ENCODE results near the gene COL4A2. TPM values are rescaled to one million over a fixed set of nuclear protein-coding genes. Genes with fewer than 3 reads are reported as not detected.

The COL4A2 gene
- total RNA-seq, 1 donor from 2014 or later: 60.9 TPM

GRCh38 chr13:110275931-110276552 is 31.0 kb upstream of the COL4A2 start:
- Mint-ChIP-seq H3K4me1 (ENCODE audit: low read depth, unreplicated experiment) (peaks cover 13% of the 10 kb centered on the region), H3K9me3 (ENCODE audit: unreplicated experiment) (no peaks in the 10 kb centered on the region), H3K4me3 (ENCODE audit: unreplicated experiment) (no peak overlapping the region), H3K36me3 (ENCODE audit: unreplicated experiment) (no peaks in the 10 kb centered on the region), H3K27ac (ENCODE audit: unreplicated experiment) (peak overlapping the region; percentile 7), H3K27me3 (ENCODE audit: unreplicated experiment) (no peaks in the 10 kb centered on the region)
- TF ChIP-seq CTCF (IDR thresholded peaks at IDR 0.05; ENCODE audit: partially characterized antibody, unreplicated experiment): no peak
- DNase-seq: no peak

- Mint-ChIP-seq H3K9me3 (ENCODE audit: unreplicated experiment) (no peaks in the 10 kb centered on the region), H3K4me3 (ENCODE audit: unreplicated experiment) (no peak overlapping the region), H3K4me1 (ENCODE audit: low read depth, unreplicated experiment) (peaks cover 13% of the 10 kb centered on the region), H3K27ac (ENCODE audit: unreplicated experiment) (no peak overlapping the region), H3K27me3 (ENCODE audit: unreplicated experiment) (no peaks in the 10 kb centered on the region), H3K36me3 (ENCODE audit: unreplicated experiment) (no peaks in the 10 kb centered on the region)
- DNase-seq: no peak
- no peak for TF ChIP-seq CTCF (IDR thresholded peaks at IDR 0.05; ENCODE audit: partially characterized antibody, unreplicated experiment)
These were observed 30.5 kb upstream of the COL4A2 start for GRCh38 chr13:110276553-110276950.

- Mint-ChIP-seq H3K9me3 (ENCODE audit: unreplicated experiment) (peaks cover 2% of the 10 kb centered on the region), H3K4me1 (ENCODE audit: low read depth, unreplicated experiment) (peaks cover 13% of the 10 kb centered on the region), H3K4me3 (ENCODE audit: unreplicated experiment) (no peak overlapping the region), H3K27me3 (ENCODE audit: unreplicated experiment) (no peaks in the 10 kb centered on the region), H3K27ac (ENCODE audit: unreplicated experiment) (no peak overlapping the region), H3K36me3 (ENCODE audit: unreplicated experiment) (no peaks in the 10 kb centered on the region)
- no peak for TF ChIP-seq CTCF (IDR thresholded peaks at IDR 0.05; ENCODE audit: partially characterized antibody, unreplicated experiment)
- no peak for DNase-seq
These were observed 29.6 kb upstream of the COL4A2 start for GRCh38 chr13:110277357-110277975.

- Mint-ChIP-seq H3K9me3 (ENCODE audit: unreplicated experiment) (peaks cover 2% of the 10 kb centered on the region), H3K36me3 (ENCODE audit: unreplicated experiment) (peaks cover 5% of the 10 kb centered on the region), H3K4me1 (ENCODE audit: low read depth, unreplicated experiment) (peaks cover 10% of the 10 kb centered on the region), H3K27me3 (ENCODE audit: unreplicated experiment) (peaks cover 2% of the 10 kb centered on the region), H3K4me3 (ENCODE audit: unreplicated experiment) (no peak overlapping the region), H3K27ac (ENCODE audit: unreplicated experiment) (no peak overlapping the region)
- DNase-seq: no peak
- TF ChIP-seq CTCF (IDR thresholded peaks at IDR 0.05; ENCODE audit: partially characterized antibody, unreplicated experiment): no peak
These were observed 28.2 kb upstream of the COL4A2 start for GRCh38 chr13:110278859-110279258.

- no peak for TF ChIP-seq CTCF (IDR thresholded peaks at IDR 0.05; ENCODE audit: partially characterized antibody, unreplicated experiment)
- no peak overlapping the region for H3K27ac Mint-ChIP-seq (ENCODE audit: unreplicated experiment)
- H3K36me3 Mint-ChIP-seq (ENCODE audit: unreplicated experiment): peaks cover 5% of the 10 kb centered on the region
- peaks cover 2% of the 10 kb centered on the region for H3K27me3 Mint-ChIP-seq (ENCODE audit: unreplicated experiment)
- no peak for DNase-seq
- peaks cover 7% of the 10 kb centered on the region for H3K4me1 Mint-ChIP-seq (ENCODE audit: low read depth, unreplicated experiment)
- H3K9me3 Mint-ChIP-seq (ENCODE audit: unreplicated experiment): peaks cover 2% of the 10 kb centered on the region
- no peak overlapping the region for H3K4me3 Mint-ChIP-seq (ENCODE audit: unreplicated experiment)
These were observed 27.4 kb upstream of the COL4A2 start for GRCh38 chr13:110279684-110280083.
